Endothelial cell of umbilical vein (primary cell): ENCODE results near the gene STK16.

Experiments used
- CTCF ChIP-seq, 2 donors: IDR thresholded peaks; 1 replicate in 1 of 2; 2 replicates in 1 of 2; pipeline ENCODE4 v1.5.1; 2011; ENCODE audit warnings: low read length in 2 of 2, mild to moderate bottlenecking in 2 of 2, moderate library complexity in 2 of 2, control low read depth in 1 of 2, inconsistent platforms in 1 of 2, low read depth in 1 of 2; ENCODE audit not compliant: insufficient read depth in 1 of 2; ENCODE audit errors: extremely low read depth in 1 of 2
- EZH2 ChIP-seq: IDR thresholded peaks from 2 replicates; pipeline ENCODE4 v1.6.1; 2012; ENCODE audit warnings: borderline replicate concordance, low read depth, mild to moderate bottlenecking, moderate library complexity, low read length, inconsistent platforms; ENCODE audit not compliant: severe bottlenecking
- MAX ChIP-seq: IDR thresholded peaks from 2 replicates; pipeline ENCODE4 v1.6.1; 2011; ENCODE audit not compliant: insufficient read depth, insufficient read length
- MYC ChIP-seq: IDR thresholded peaks from one replicate; pipeline ENCODE4 v1.6.1; 2011; ENCODE audit warnings: mild to moderate bottlenecking, low read depth, low read length
- POLR2A ChIP-seq: IDR thresholded peaks from 2 replicates; pipeline ENCODE4 v1.6.1; 2012; ENCODE audit warnings: low read depth, mild to moderate bottlenecking, control low read depth, low read length
- POLR2AphosphoS5 ChIP-seq: IDR thresholded peaks from 2 replicates; pipeline ENCODE4 v1.6.1; 2012; ENCODE audit warnings: low read depth, mild to moderate bottlenecking, control low read depth, low read length, moderate library complexity; ENCODE audit not compliant: insufficient read depth

DNA sequence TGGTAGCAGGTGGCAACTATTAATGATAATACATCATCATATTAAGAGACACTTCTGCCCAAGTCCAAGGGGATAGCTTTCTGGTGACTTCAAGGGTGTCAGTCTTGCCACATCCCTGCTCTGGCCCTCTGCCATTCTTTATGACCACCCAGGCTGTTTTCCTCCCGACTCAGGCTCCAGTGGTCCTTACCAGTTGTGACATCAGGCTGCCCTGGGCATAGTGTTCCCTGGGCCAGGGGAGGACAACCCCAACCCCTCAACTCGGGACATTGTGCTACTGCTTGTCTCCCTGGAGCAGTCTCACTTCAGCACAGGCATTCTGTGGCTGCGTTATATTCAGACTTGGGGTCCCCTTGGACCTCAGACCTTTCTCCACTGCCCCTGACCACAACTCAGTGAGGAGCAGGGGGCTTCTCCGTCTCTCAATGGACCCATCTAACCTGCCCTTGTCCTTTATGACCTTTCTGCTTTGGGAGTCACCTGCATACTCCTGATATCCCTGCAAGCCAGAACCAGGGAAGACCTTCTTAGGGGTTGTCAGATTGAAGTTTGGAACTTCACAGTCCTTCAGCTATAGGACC is 46.7 kb downstream of the STK16 start:
- TF ChIP-seq CTCF (IDR thresholded peaks at IDR 0.05; ENCODE audit: extremely low read depth in 1 of 2, insufficient read depth in 1 of 2, low read depth in 1 of 2, low read length in 2 of 2) (no peak), POLR2AphosphoS5 (no peak), EZH2 (no peak), POLR2A (no peak), MAX (no peak), MYC (no peak)
